Measurements from ENCODE around the gene SLC39A1.

Gene SLC39A1

GRCh38 chr1:153940756-153941155, 22.6 kb downstream of the SLC39A1 start:
- DNase-seq (ENCODE audit: low read depth, low spot score): no peak
- Histone ChIP-seq H3K36me3 (ENCODE audit: insufficient read depth, insufficient read length, low read length) (peaks cover 87% of the 10 kb centered on the region), H3K4me1 (ENCODE audit: insufficient read depth, insufficient read length) (peaks cover 5% of the 10 kb centered on the region), H3K9ac (ENCODE audit: insufficient read length, low read depth) (no peak overlapping the region), H3K27me3 (ENCODE audit: insufficient read depth, insufficient read length) (no peaks in the 10 kb centered on the region), H3K4me3 (ENCODE audit: insufficient read length, low read depth) (no peak overlapping the region), H3K9me3 (ENCODE audit: insufficient read depth, low read length) (no peaks in the 10 kb centered on the region)
- no peak for TF ChIP-seq YY1 (IDR thresholded peaks at IDR 0.05; ENCODE audit: insufficient read depth, insufficient read length)
- no peak for TF ChIP-seq ZNF274 (IDR thresholded peaks at IDR 0.05; ENCODE audit: low read depth, low read length)
- no peak for TF ChIP-seq SUZ12 (IDR thresholded peaks at IDR 0.05; ENCODE audit: extremely low read depth, insufficient read depth, insufficient read length)

GRCh38 chr1:153939476-153939875, 23.9 kb downstream of the SLC39A1 start:
- H3K36me3 ChIP-seq (ENCODE audit: insufficient read depth, insufficient read length, low read length): peaks cover 90% of the 10 kb centered on the region
- no peak overlapping the region for H3K9ac ChIP-seq (ENCODE audit: insufficient read length, low read depth)
- H3K27me3 ChIP-seq (ENCODE audit: insufficient read depth, insufficient read length): no peaks in the 10 kb centered on the region
- no peaks in the 10 kb centered on the region for H3K4me1 ChIP-seq (ENCODE audit: insufficient read depth, insufficient read length)
- no peak overlapping the region for H3K4me3 ChIP-seq (ENCODE audit: insufficient read length, low read depth)
- TF ChIP-seq ZNF274 (IDR thresholded peaks at IDR 0.05; ENCODE audit: low read depth, low read length): no peak
- no peak for TF ChIP-seq SUZ12 (IDR thresholded peaks at IDR 0.05; ENCODE audit: extremely low read depth, insufficient read depth, insufficient read length)
- TF ChIP-seq YY1 (IDR thresholded peaks at IDR 0.05; ENCODE audit: insufficient read depth, insufficient read length): no peak
- no peaks in the 10 kb centered on the region for H3K9me3 ChIP-seq (ENCODE audit: insufficient read depth, low read length)
- DNase-seq (ENCODE audit: low read depth, low spot score): no peak

- no peak overlapping the region for H3K4me3 ChIP-seq (ENCODE audit: insufficient read length, low read depth)
- H3K36me3 ChIP-seq (ENCODE audit: insufficient read depth, insufficient read length, low read length): peaks cover 89% of the 10 kb centered on the region
- DNase-seq (ENCODE audit: low read depth, low spot score): no peak
- H3K4me1 ChIP-seq (ENCODE audit: insufficient read depth, insufficient read length): no peaks in the 10 kb centered on the region
- H3K9ac ChIP-seq (ENCODE audit: insufficient read length, low read depth): no peak overlapping the region
- no peaks in the 10 kb centered on the region for H3K27me3 ChIP-seq (ENCODE audit: insufficient read depth, insufficient read length)
- H3K9me3 ChIP-seq (ENCODE audit: insufficient read depth, low read length): no peaks in the 10 kb centered on the region
- no peak for TF ChIP-seq YY1 (IDR thresholded peaks at IDR 0.05; ENCODE audit: insufficient read depth, insufficient read length)
- TF ChIP-seq SUZ12 (IDR thresholded peaks at IDR 0.05; ENCODE audit: extremely low read depth, insufficient read depth, insufficient read length): no peak
- no peak for TF ChIP-seq ZNF274 (IDR thresholded peaks at IDR 0.05; ENCODE audit: low read depth, low read length)
These were observed 24.3 kb downstream of the SLC39A1 start for GRCh38 chr1:153938996-153939395.

GRCh38 chr1:153937331-153937730, 26.0 kb downstream of the SLC39A1 start:
- no peaks in the 10 kb centered on the region for H3K9me3 ChIP-seq (ENCODE audit: insufficient read depth, low read length)
- H3K4me1 ChIP-seq (ENCODE audit: insufficient read depth, insufficient read length): no peaks in the 10 kb centered on the region
- no peak for DNase-seq (ENCODE audit: low read depth, low spot score)
- H3K27me3 ChIP-seq (ENCODE audit: insufficient read depth, insufficient read length): no peaks in the 10 kb centered on the region
- no peak overlapping the region for H3K9ac ChIP-seq (ENCODE audit: insufficient read length, low read depth)
- TF ChIP-seq SUZ12 (IDR thresholded peaks at IDR 0.05; ENCODE audit: extremely low read depth, insufficient read depth, insufficient read length): no peak
- TF ChIP-seq YY1 (IDR thresholded peaks at IDR 0.05; ENCODE audit: insufficient read depth, insufficient read length): no peak
- no peak for TF ChIP-seq ZNF274 (IDR thresholded peaks at IDR 0.05; ENCODE audit: low read depth, low read length)
- H3K36me3 ChIP-seq (ENCODE audit: insufficient read depth, insufficient read length, low read length): peaks cover 91% of the 10 kb centered on the region
- no peak overlapping the region for H3K4me3 ChIP-seq (ENCODE audit: insufficient read length, low read depth)

GRCh38 chr1:153936011-153936802, 27.1 kb downstream of the SLC39A1 start:
- DNase-seq (ENCODE audit: low read depth, low spot score): no peak
- H3K27me3 ChIP-seq (ENCODE audit: insufficient read depth, insufficient read length): no peaks in the 10 kb centered on the region
- H3K9me3 ChIP-seq (ENCODE audit: insufficient read depth, low read length): no peaks in the 10 kb centered on the region
- no peaks in the 10 kb centered on the region for H3K4me1 ChIP-seq (ENCODE audit: insufficient read depth, insufficient read length)
- TF ChIP-seq ZNF274 (IDR thresholded peaks at IDR 0.05; ENCODE audit: low read depth, low read length) (no peak), SUZ12 (IDR thresholded peaks at IDR 0.05; ENCODE audit: extremely low read depth, insufficient read depth, insufficient read length) (no peak), YY1 (IDR thresholded peaks at IDR 0.05; ENCODE audit: insufficient read depth, insufficient read length) (no peak)
- H3K36me3 ChIP-seq (ENCODE audit: insufficient read depth, insufficient read length, low read length): peaks cover 87% of the 10 kb centered on the region
- no peak overlapping the region for H3K9ac ChIP-seq (ENCODE audit: insufficient read length, low read depth)
- no peak overlapping the region for H3K4me3 ChIP-seq (ENCODE audit: insufficient read length, low read depth)

- Histone ChIP-seq H3K36me3 (ENCODE audit: insufficient read depth, insufficient read length, low read length) (peaks cover 87% of the 10 kb centered on the region), H3K9me3 (ENCODE audit: insufficient read depth, low read length) (no peaks in the 10 kb centered on the region), H3K9ac (ENCODE audit: insufficient read length, low read depth) (no peak overlapping the region), H3K4me1 (ENCODE audit: insufficient read depth, insufficient read length) (no peaks in the 10 kb centered on the region), H3K27me3 (ENCODE audit: insufficient read depth, insufficient read length) (no peaks in the 10 kb centered on the region), H3K4me3 (ENCODE audit: insufficient read length, low read depth) (no peak overlapping the region)
- no peak for DNase-seq (ENCODE audit: low read depth, low spot score)
- no peak for TF ChIP-seq SUZ12 (IDR thresholded peaks at IDR 0.05; ENCODE audit: extremely low read depth, insufficient read depth, insufficient read length)
- TF ChIP-seq ZNF274 (IDR thresholded peaks at IDR 0.05; ENCODE audit: low read depth, low read length): no peak
- no peak for TF ChIP-seq YY1 (IDR thresholded peaks at IDR 0.05; ENCODE audit: insufficient read depth, insufficient read length)
These were observed 28.6 kb downstream of the SLC39A1 start for GRCh38 chr1:153934746-153935145.

- Histone ChIP-seq H3K4me1 (ENCODE audit: insufficient read depth, insufficient read length) (peaks cover 2% of the 10 kb centered on the region), H3K27me3 (ENCODE audit: insufficient read depth, insufficient read length) (no peaks in the 10 kb centered on the region), H3K9me3 (ENCODE audit: insufficient read depth, low read length) (no peaks in the 10 kb centered on the region), H3K36me3 (ENCODE audit: insufficient read depth, insufficient read length, low read length) (peaks cover 87% of the 10 kb centered on the region), H3K9ac (ENCODE audit: insufficient read length, low read depth) (no peak overlapping the region), H3K4me3 (ENCODE audit: insufficient read length, low read depth) (no peak overlapping the region)
- no peak for TF ChIP-seq YY1 (IDR thresholded peaks at IDR 0.05; ENCODE audit: insufficient read depth, insufficient read length)
- TF ChIP-seq SUZ12 (IDR thresholded peaks at IDR 0.05; ENCODE audit: extremely low read depth, insufficient read depth, insufficient read length): no peak
- no peak for TF ChIP-seq ZNF274 (IDR thresholded peaks at IDR 0.05; ENCODE audit: low read depth, low read length)
- DNase-seq (ENCODE audit: low read depth, low spot score): no peak
These were observed 29.4 kb downstream of the SLC39A1 start for GRCh38 chr1:153933955-153934354.

All from NT2/D1 (cell line).